ENCODE measurements around the gene NPTX1.
A peak's percentile ranks its signal among the peaks of the same experiment; 100 is the strongest.

NPTX1 gene

GRCh38 chr17:80455784-80456183 is 20.6 kb downstream of the NPTX1 start:
- H3K4me3 ChIP-seq (ENCODE audit: low read depth, low read length), result no peak overlapping the region; the same call in 1 of the 2 replicates
- no peak for DNase-seq (ENCODE audit: low read depth)
- TF ChIP-seq CTCF (IDR thresholded peaks at IDR 0.05; ENCODE audit: insufficient read depth, low read depth, low read length, missing control alignments), result no peak

- peak; percentile 71 for DNase-seq (ENCODE audit: low read depth)
- peak overlapping the region; percentile 89 for H3K4me3 ChIP-seq (ENCODE audit: low read depth, low read length)
- TF ChIP-seq CTCF (IDR thresholded peaks at IDR 0.05; ENCODE audit: insufficient read depth, low read depth, low read length, missing control alignments), result no peak
Observed at GRCh38 chr17:80455336-80455710, 21.1 kb downstream of the NPTX1 start.

- peak overlapping the region; percentile 89 for H3K4me3 ChIP-seq (ENCODE audit: low read depth, low read length)
- no peak for TF ChIP-seq CTCF (IDR thresholded peaks at IDR 0.05; ENCODE audit: insufficient read depth, low read depth, low read length, missing control alignments)
- DNase-seq (ENCODE audit: low read depth), result peak; percentile 99
Observed at GRCh38 chr17:80454557-80455335, 21.7 kb downstream of the NPTX1 start.

- no peak for DNase-seq (ENCODE audit: low read depth)
- TF ChIP-seq CTCF (IDR thresholded peaks at IDR 0.05; ENCODE audit: insufficient read depth, low read depth, low read length, missing control alignments), result no peak
- H3K4me3 ChIP-seq (ENCODE audit: low read depth, low read length), result peak overlapping the region; percentile 89
Observed at GRCh38 chr17:80453998-80454556, 22.3 kb downstream of the NPTX1 start.

GRCh38 chr17:80453126-80453997 is 23.0 kb downstream of the NPTX1 start:
- peak overlapping the region; percentile 89 for H3K4me3 ChIP-seq (ENCODE audit: low read depth, low read length)
- DNase-seq (ENCODE audit: low read depth), result no peak

More at GRCh38 chr17:80453126-80453997, 23.0 kb downstream of the NPTX1 start:
- TF ChIP-seq CTCF (IDR thresholded peaks at IDR 0.05; ENCODE audit: insufficient read depth, low read depth, low read length, missing control alignments), result no peak
